Heart right ventricle (tissue), 16 donors: ENCODE data around the gene SIL1. TPM values are rescaled to one million over a fixed set of nuclear protein-coding genes. Genes with fewer than 3 reads are reported as not detected.
"Not testable (repeated sequence)": the region's sequence is repeated elsewhere in the genome, so short reads cannot be mapped to it uniquely, and the experiment has no call there.

Experiments
- ATAC-seq, 8 donors: fragments of 200-7000 bp; cut with Tn5 transposase; one replicate each; pipeline ENCODE4 v1.9.1; 2020; ENCODE audit warnings: mild to moderate bottlenecking in 8 of 8, moderate library complexity in 8 of 8, moderate number of reproducible peaks in 1 of 8
- DNase-seq, 2 donors: peaks; one replicate each; pipeline ENCODE4 v3.0.0-alpha.2; 2020
- H3K27ac ChIP-seq, 10 donors: fragments of 200-600 bp; sonication (generic) in 2 of 10; one replicate each; pipeline versions ENCODE4 v1.5.0 to v1.8.0; 2020 to 2022; ENCODE audit warnings: mild to moderate bottlenecking in 3 of 10
- H3K27me3 ChIP-seq, 7 donors: fragments of 200-600 bp; one replicate each; pipeline ENCODE4 v1.8.0; 2021 to 2022; ENCODE audit warnings: mild to moderate bottlenecking in 2 of 7
- H3K36me3 ChIP-seq, 9 donors: fragments of 200-600 bp; sonication (generic) in 1 of 9; one replicate each; pipeline versions ENCODE4 v1.5.0 to v1.8.0; 2020 to 2022; ENCODE audit warnings: mild to moderate bottlenecking in 2 of 9
- H3K4me1 ChIP-seq, 9 donors: fragments of 200-600 bp; sonication (generic) in 1 of 9; one replicate each; pipeline versions ENCODE4 v1.5.0 to v1.8.0; 2020 to 2022; ENCODE audit warnings: mild to moderate bottlenecking in 4 of 9
- H3K4me3 ChIP-seq, 10 donors: fragments of 200-600 bp; sonication (generic) in 2 of 10; one replicate each; pipeline versions ENCODE4 v1.5.0 to v1.8.0; 2020 to 2022; ENCODE audit warnings: mild to moderate bottlenecking in 7 of 10, moderate library complexity in 2 of 10
- H3K9me3 ChIP-seq, 11 donors: fragments of 200-600 bp in 10 of 11; sonication (generic) in 2 of 11; one replicate each; pipeline versions ENCODE4 v1.5.0 to v1.8.0; 2013 to 2022; ENCODE audit warnings: mild to moderate bottlenecking in 2 of 11, control low read depth in 1 of 11, moderate library complexity in 1 of 11
- WGBS, 2 donors: extraction: QIAGEN DNeasy Blood & Tissue Kit; methylation state at CpG; one replicate each; pipeline ENCODE4 v1.1.7; 2013; ENCODE audit warnings: inconsistent platforms in 1 of 2; 5-methylcytosine and 5-hydroxymethylcytosine counted together
- intact Hi-C, 10 donors: fragments of 100-400 bp; cut with DNase I; formaldehyde crosslinking; loops; one replicate each; pipeline versions ENCODE4 v1.11.1 to v1.14.2; 2022
- polyA plus RNA-seq, 2 donors: library from polyadenylated mRNA; stranded (reverse); fragments of 200-250 nt; gene quantifications; one replicate each; pipeline ENCODE4 v1.2.3, GENCODE V29; 2013
- total RNA-seq, 10 donors: library from RNA; stranded (reverse); fragmentation: NEBNext Ultra II Directional in 3 of 10; extraction: Animal tissue kit (Norgen Biotek cat#: 25700) in 3 of 10; gene quantifications; one replicate each; pipeline versions ENCODE4 v1.2.1 to v1.2.4, GENCODE V29; 2021 to 2023
- TF ChIP-seq, protein P1 (sequence below), 9 donors: fragments of 200-600 bp; sonication (generic) in 2 of 9; IDR thresholded peaks; one replicate each; pipeline versions ENCODE4 v1.5.0 to v1.8.0; 2021 to 2022; ENCODE audit warnings: antibody characterized with exemption in 9 of 9, mild to moderate bottlenecking in 5 of 9, moderate library complexity in 1 of 9
- donor health status: Arrhythmogenic right ventricular cardiomyopathy.
- donor health status: ischemic (EF 13 %, LVEDD 7.1; RV severe dilation, severe dysfunction).
- donor health status: healthy with polysubstance abuse.
- donor health status: DM: no; HTN: yes; CAD: no.
- donor health status: DM: no; HTN: no; CAD: no.
- donor health status: ischemic (EF 25% LVEDD 6.9; RV normal size, moderate dysfunction).
- donor health status: ischemic (EF 25% LVEDD 5.7; RV mildly dilated, moderate dysfunction).
- donor health status: healthy.
- donor health status: DM: yes; HTN: yes; CAD: no.
- donor health status: Ischemic cardiomyopathy.
- donor health status: ischemic (EF 35%, LVEDD 5.7; RV mildly dilated, moderate dysfunction).
- donor health status: nonischemic (EF 11% LVEDD 7.7; RV severe dilation, severe dysfunction).
- donor health status: DM: yes; HTN: yes; CAD: no.
- donor health status: PGD.
- donor health status: ischemic (EF 29% LVEDD 5.4; RV normal size, mild dysfunction).
- donor health status: nonischemic (EF 23%, LVEDD 6.1; RV moderate dilation, normal function).

Gene SIL1
- total and polyA plus RNA-seq, 12 donors, result 26.7 to 94.7 (median 44.3) TPM

DNA sequence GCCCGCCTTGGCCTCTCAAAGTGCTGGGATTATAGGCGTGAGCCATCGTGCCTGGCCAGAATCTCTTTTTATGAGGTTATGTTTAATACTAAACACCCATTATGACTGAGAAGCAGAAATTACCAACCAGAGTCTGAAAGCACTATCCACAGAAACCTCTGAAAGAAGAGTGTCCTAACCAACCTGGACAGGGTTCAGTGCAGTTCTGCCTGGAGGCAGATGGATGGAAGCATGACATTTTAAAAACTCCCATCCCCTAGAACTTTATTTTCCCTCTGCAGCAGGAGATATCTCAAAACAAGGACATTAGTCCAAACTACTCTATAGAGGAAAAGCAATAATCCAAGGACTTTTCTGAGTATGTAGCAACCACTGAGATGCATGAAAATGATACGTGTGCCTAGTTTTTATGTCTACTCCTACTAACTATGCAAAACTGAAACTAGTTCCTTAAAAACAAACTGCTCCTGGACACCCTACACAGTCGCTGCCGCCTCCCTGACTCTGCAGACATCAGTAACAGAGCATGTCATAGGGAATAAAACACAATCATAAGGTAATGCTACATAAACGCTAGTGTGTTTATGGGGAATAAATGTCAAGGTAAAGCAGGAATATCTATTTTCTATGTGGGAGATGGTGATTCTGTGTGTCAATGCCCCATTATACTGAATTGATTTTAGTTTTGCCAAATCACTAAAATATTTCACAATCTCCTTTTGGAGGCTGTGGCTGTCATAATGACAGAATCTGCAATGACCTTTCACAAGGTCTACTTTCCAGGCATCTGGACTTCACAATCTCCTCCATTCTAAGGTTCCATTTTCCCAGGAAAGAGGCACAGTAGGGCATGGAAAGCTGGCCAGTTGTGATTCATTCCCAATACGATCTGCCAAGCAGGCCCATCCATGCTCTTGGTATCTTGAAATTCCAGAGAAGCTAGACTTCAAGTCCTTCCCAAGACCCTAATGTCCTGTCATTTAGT lies 122.8 kb downstream of the SIL1 start:
- TF ChIP-seq, protein P1, sequence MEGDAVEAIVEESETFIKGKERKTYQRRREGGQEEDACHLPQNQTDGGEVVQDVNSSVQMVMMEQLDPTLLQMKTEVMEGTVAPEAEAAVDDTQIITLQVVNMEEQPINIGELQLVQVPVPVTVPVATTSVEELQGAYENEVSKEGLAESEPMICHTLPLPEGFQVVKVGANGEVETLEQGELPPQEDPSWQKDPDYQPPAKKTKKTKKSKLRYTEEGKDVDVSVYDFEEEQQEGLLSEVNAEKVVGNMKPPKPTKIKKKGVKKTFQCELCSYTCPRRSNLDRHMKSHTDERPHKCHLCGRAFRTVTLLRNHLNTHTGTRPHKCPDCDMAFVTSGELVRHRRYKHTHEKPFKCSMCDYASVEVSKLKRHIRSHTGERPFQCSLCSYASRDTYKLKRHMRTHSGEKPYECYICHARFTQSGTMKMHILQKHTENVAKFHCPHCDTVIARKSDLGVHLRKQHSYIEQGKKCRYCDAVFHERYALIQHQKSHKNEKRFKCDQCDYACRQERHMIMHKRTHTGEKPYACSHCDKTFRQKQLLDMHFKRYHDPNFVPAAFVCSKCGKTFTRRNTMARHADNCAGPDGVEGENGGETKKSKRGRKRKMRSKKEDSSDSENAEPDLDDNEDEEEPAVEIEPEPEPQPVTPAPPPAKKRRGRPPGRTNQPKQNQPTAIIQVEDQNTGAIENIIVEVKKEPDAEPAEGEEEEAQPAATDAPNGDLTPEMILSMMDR (IDR thresholded peaks at IDR 0.05), result no peak
- DNase-seq, result no peak
- Histone ChIP-seq H3K36me3 (no peaks in the 10 kb centered on the region), H3K27ac (peak overlapping the region in 1 of 10 donors; percentile 26), H3K27me3 (no peaks in the 10 kb centered on the region), H3K9me3 (no peaks in the 10 kb centered on the region), H3K4me1 (peaks cover 0 to 29% (median 12%) of the 10 kb centered on the region in 9 donors), H3K4me3 (no peak overlapping the region)
- intact Hi-C loops, result no loop called here
- WGBS, 2 donors, result 80 to 89% methylated on average over 8 of the region's 8 CpGs
- peak in 3 of 8 donors; percentile 33 to 79 (median 39) for ATAC-seq

DNA sequence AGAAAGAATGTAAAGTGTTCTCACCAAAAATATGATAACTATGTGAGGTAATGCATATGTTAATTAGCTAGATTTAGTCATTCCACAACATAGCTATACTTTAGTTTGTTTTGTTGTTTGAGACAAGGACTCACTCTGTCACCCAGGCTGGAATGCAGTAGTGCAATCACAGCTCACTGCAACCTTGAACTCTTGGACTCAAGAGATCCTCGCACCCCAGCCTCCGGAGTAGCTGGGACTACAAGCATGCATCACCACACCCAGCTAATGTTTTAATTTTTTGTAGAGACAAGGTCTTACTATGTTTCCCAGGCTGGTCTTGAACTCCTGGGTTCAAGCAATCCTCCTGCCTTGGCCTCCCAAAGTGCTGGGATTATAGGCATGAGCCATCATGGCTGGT lies 124.2 kb downstream of the SIL1 start:
- H3K27me3 ChIP-seq, intact Hi-C loops, H3K9me3 ChIP-seq, H3K27ac ChIP-seq, H3K36me3 ChIP-seq, DNase-seq, ATAC-seq, H3K4me3 ChIP-seq: not testable (repeated sequence)
- WGBS, 2 donors, result 96 to 98% methylated on average over 2 of the region's 2 CpGs
- H3K4me1 ChIP-seq, result peaks cover 0 to 26% (median 12%) of the 10 kb centered on the region in 9 donors

DNA sequence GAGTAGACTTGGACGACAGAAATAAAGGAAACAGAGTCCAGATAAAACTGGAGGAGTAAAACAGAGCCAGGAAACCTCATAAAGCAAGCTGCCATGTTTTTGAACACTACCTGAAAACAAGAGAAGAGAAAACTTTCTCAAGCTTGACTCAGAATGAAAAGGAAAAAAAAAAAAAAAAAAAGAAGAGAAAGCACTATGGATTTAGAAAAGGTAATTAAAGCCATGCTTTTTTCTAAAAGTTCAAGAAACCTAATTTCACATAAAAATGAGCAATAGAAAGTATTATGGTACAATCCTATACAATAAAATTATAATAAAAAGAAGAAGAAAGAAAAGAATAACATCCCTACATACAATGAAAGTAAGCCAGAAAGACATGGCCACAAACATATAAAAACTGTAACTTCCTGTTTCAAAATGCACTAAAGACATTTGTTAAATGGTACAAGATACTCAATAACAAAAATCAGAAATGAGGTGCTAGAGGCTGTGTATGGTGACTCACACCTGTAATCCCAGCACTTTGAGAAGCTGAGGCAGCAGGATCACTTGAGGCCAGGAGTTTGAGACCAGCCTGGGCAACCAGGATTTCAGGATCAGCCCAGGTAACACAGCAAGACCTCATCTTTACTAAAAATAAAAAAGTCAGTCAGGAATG lies 129.5 kb downstream of the SIL1 start:
- H3K27me3 ChIP-seq, result no peaks in the 10 kb centered on the region
- no peak for DNase-seq
- WGBS, 2 donors, result 52 to 64% methylated on average over 1 of the region's 1 CpG
- H3K27ac ChIP-seq, result no peak overlapping the region
- intact Hi-C loops, result no loop called here
- no peaks in the 10 kb centered on the region for H3K36me3 ChIP-seq
- H3K4me3 ChIP-seq, result no peak overlapping the region
- TF ChIP-seq, protein P1 (IDR thresholded peaks at IDR 0.05), result no peak
- ATAC-seq, result no peak
- H3K4me1 ChIP-seq, result peaks cover 0 to 16% (median 7%) of the 10 kb centered on the region in 9 donors
- H3K9me3 ChIP-seq, result no peaks in the 10 kb centered on the region

DNA sequence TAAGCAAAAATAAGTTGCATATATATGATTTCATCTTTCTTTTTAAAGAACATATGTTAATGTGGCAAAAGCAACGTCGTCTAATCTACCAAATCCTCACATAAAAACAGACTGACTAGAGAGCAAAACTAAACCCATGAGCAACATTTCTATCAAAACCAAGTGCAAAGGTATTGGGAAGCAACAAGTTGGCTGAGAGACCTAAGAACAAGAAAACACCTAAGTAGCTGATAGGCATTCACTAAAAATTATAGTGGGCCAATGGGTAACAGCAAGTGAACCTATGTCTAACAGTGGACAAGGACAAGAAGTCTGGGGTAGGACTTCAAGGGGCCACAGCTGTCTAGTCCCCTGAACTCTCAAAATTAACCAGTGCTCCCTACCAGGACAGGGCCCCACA lies 130.1 kb downstream of the SIL1 start:
- Histone ChIP-seq H3K36me3 (no peaks in the 10 kb centered on the region), H3K27me3 (no peaks in the 10 kb centered on the region), H3K27ac (no peak overlapping the region), H3K4me1 (peaks cover 0 to 16% (median 7%) of the 10 kb centered on the region in 9 donors), H3K9me3 (no peaks in the 10 kb centered on the region), H3K4me3 (no peak overlapping the region)
- whole genome bisulfite sequencing, 2 donors, result 95 to 98% methylated on average over 2 of the region's 2 CpGs
- no peak for ATAC-seq
- no peak for DNase-seq
- TF ChIP-seq, protein P1 (IDR thresholded peaks at IDR 0.05), result no peak
- intact Hi-C loops, result no loop called here
